GM12878 (cell line): Measurements from ENCODE around the gene MAGIX. TPM values are rescaled to one million over a fixed set of nuclear protein-coding genes. Genes with fewer than 3 reads are reported as not detected.

ENCODE experiments used
- BHLHE40 ChIP-seq, 2 experiments: fragments of 450-650 bp in 1 of 2; IDR thresholded peaks; 2 replicates each; pipeline ENCODE4 v1.6.1; 2011 to 2017; ENCODE audit warnings: low read depth in 2 of 2, borderline replicate concordance in 1 of 2, improper control_type of control experiment in 1 of 2, low read length in 1 of 2, mild to moderate bottlenecking in 1 of 2
- CBFB ChIP-seq: IDR thresholded peaks from 2 replicates; pipeline ENCODE4 v1.6.1; 2016; ENCODE audit warnings: antibody characterized with exemption, low read depth
- CBX3 ChIP-seq: fragments of 200-600 bp; sonication (generic); IDR thresholded peaks from 2 replicates; pipeline ENCODE4 v1.6.1; 2016; ENCODE audit warnings: low read depth, borderline replicate concordance
- CREM ChIP-seq: IDR thresholded peaks from 2 replicates; pipeline ENCODE4 v1.6.1; 2014; ENCODE audit warnings: antibody characterized with exemption, low read depth
- IKZF1 ChIP-seq: fragments of 450-650 bp; conservative IDR thresholded peaks from 2 replicates; pipeline ENCODE4 v1.6.1; 2017; ENCODE audit warnings: antibody characterized with exemption, mild to moderate bottlenecking
- IRF4 ChIP-seq: IDR thresholded peaks from 2 replicates; pipeline ENCODE4 v1.6.1; 2011; ENCODE audit warnings: low read depth, low read length
- KAT2A ChIP-seq: conservative IDR thresholded peaks from 2 replicates; pipeline ENCODE4 v1.6.1; 2011; ENCODE audit warnings: low read depth, low read length; ENCODE audit not compliant: control insufficient read depth
- LARP7 ChIP-seq: fragments of 450-650 bp; IDR thresholded peaks from 2 replicates; pipeline ENCODE4 v1.6.1; 2017; ENCODE audit warnings: mild to moderate bottlenecking
- NR2C1 ChIP-seq: fragments of 450-650 bp; IDR thresholded peaks from 2 replicates; pipeline ENCODE4 v1.6.1; 2017; ENCODE audit warnings: antibody characterized with exemption, mild to moderate bottlenecking, moderate library complexity
- NR2C2 ChIP-seq: IDR thresholded peaks from 2 replicates; pipeline ENCODE4 v1.6.1; 2011; ENCODE audit warnings: borderline replicate concordance, low read depth; ENCODE audit not compliant: control insufficient read depth, insufficient read length
- POU2F2 ChIP-seq: IDR thresholded peaks from 3 replicates; pipeline ENCODE4 v1.6.1; 2011; ENCODE audit warnings: low read depth, mild to moderate bottlenecking, low read length, borderline replicate concordance
- RBBP5 ChIP-seq: fragments of 200-600 bp; sonication (generic); conservative IDR thresholded peaks from 2 replicates; pipeline ENCODE4 v1.6.1; 2016
- RELA ChIP-seq: fragments of 450-650 bp; IDR thresholded peaks from 2 replicates; pipeline ENCODE4 v1.8.0; 2014; ENCODE audit warnings: borderline replicate concordance; ENCODE audit not compliant: partially characterized antibody
- SMC3 ChIP-seq: IDR thresholded peaks from 2 replicates; pipeline ENCODE4 v1.6.1; 2011; ENCODE audit warnings: low read length, improper control_type of control experiment, borderline replicate concordance
- SP1 ChIP-seq: IDR thresholded peaks from one replicate; pipeline ENCODE4 v1.6.1; 2011; ENCODE audit warnings: low read depth, low read length
- SUZ12 ChIP-seq: fragments of 200-600 bp; sonication (generic); IDR thresholded peaks from one replicate; pipeline ENCODE4 v1.6.1; 2018; ENCODE audit warnings: antibody characterized with exemption, mild to moderate bottlenecking; ENCODE audit not compliant: unreplicated experiment
- TCF3 ChIP-seq: IDR thresholded peaks from 2 replicates; pipeline ENCODE4 v1.6.1; 2012; ENCODE audit warnings: low read depth, mild to moderate bottlenecking, low read length, borderline replicate concordance; ENCODE audit not compliant: insufficient read depth
- ZNF384 ChIP-seq: IDR thresholded peaks from 2 replicates; pipeline ENCODE4 v1.6.1; 2012; ENCODE audit warnings: low read depth, mild to moderate bottlenecking, low read length, improper control_type of control experiment, borderline replicate concordance
- ZNF622 ChIP-seq: fragments of 450-650 bp; IDR thresholded peaks from 2 replicates; pipeline ENCODE4 v1.6.1; 2017; ENCODE audit warnings: mild to moderate bottlenecking, inconsistent platforms
- polyA plus RNA-seq, 11 experiments: library from polyadenylated mRNA; depleted of rRNA in 4 of 11; unstranded in 6 of 11; stranded (reverse) in 5 of 11; fragments of >200 nt; fragmentation: Nextera tagmentation in 4 of 11; fragmentation: Illumina TruSeq in 1 of 11; extraction: Ambion mirVana in 4 of 11; extraction: Trizol in 1 of 11; gene quantifications; 1 replicate in 1 of 11; 2 replicates in 10 of 11; pipeline versions ENCODE4 v1.2.1 to v1.2.3, GENCODE V29; 2011 to 2016; ENCODE audit warnings: inconsistent platforms in 2 of 11, missing spikeins in 2 of 11, low read depth in 1 of 11
- total RNA-seq, 4 experiments: library from RNA; depleted of rRNA in 3 of 4; stranded (reverse); fragments of >200 nt in 3 of 4; fragmentation: Illumina TruSeq in 1 of 4; extraction: Trizol in 1 of 4; gene quantifications; 2 replicates each; pipeline versions ENCODE4 v1.2.1 to v1.2.3, GENCODE V29; 2013 to 2021
- TF ChIP-seq, protein P1 (sequence below): fragments of 450-650 bp; formaldehyde crosslinking; IDR thresholded peaks from 2 replicates; pipeline ENCODE4 v1.5.0; 2022; ENCODE audit warnings: mild to moderate bottlenecking, missing genetic modification characterization
- TF ChIP-seq, protein P2 (sequence below): fragments of 450-650 bp; IDR thresholded peaks from 2 replicates; pipeline ENCODE4 v1.6.1; 2017; ENCODE audit warnings: low read depth, mild to moderate bottlenecking, moderate library complexity
- TF ChIP-seq, protein P3 (sequence below): fragments of 450-650 bp; IDR thresholded peaks from 2 replicates; pipeline ENCODE4 v1.6.1; 2017; ENCODE audit warnings: mild to moderate bottlenecking, low read depth, inconsistent platforms; ENCODE audit not compliant: poor library complexity, severe bottlenecking

The MAGIX gene
- total and polyA plus RNA-seq, 10 of the 15 experiments (the other 5 are each of a cell fraction or from before 2014, with no cell fraction given), result 0.03 to 2.5 (median 0.82) TPM

GRCh38 chrX:49163555-49164419 is 1.2 kb downstream of the MAGIX start (continued):
- no peak for TF ChIP-seq NR2C2
- TF ChIP-seq IKZF1, result peak; percentile 68
- TF ChIP-seq, protein P1, sequence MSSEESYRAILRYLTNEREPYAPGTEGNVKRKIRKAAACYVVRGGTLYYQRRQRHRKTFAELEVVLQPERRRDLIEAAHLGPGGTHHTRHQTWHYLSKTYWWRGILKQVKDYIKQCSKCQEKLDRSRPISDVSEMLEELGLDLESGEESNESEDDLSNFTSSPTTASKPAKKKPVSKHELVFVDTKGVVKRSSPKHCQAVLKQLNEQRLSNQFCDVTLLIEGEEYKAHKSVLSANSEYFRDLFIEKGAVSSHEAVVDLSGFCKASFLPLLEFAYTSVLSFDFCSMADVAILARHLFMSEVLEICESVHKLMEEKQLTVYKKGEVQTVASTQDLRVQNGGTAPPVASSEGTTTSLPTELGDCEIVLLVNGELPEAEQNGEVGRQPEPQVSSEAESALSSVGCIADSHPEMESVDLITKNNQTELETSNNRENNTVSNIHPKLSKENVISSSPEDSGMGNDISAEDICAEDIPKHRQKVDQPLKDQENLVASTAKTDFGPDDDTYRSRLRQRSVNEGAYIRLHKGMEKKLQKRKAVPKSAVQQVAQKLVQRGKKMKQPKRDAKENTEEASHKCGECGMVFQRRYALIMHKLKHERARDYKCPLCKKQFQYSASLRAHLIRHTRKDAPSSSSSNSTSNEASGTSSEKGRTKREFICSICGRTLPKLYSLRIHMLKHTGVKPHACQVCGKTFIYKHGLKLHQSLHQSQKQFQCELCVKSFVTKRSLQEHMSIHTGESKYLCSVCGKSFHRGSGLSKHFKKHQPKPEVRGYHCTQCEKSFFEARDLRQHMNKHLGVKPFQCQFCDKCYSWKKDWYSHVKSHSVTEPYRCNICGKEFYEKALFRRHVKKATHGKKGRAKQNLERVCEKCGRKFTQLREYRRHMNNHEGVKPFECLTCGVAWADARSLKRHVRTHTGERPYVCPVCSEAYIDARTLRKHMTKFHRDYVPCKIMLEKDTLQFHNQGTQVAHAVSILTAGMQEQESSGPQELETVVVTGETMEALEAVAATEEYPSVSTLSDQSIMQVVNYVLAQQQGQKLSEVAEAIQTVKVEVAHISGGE (CRISPR knock-in tag), result no peak
- 0 out of 2 replicates have a peak, but pooled peaks have one; percentile 18 for TF ChIP-seq TCF3
- TF ChIP-seq, protein P2, sequence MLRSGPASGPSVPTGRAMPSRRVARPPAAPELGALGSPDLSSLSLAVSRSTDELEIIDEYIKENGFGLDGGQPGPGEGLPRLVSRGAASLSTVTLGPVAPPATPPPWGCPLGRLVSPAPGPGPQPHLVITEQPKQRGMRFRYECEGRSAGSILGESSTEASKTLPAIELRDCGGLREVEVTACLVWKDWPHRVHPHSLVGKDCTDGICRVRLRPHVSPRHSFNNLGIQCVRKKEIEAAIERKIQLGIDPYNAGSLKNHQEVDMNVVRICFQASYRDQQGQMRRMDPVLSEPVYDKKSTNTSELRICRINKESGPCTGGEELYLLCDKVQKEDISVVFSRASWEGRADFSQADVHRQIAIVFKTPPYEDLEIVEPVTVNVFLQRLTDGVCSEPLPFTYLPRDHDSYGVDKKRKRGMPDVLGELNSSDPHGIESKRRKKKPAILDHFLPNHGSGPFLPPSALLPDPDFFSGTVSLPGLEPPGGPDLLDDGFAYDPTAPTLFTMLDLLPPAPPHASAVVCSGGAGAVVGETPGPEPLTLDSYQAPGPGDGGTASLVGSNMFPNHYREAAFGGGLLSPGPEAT, result 0 out of 2 replicates have a peak, but pooled peaks have one; percentile 33
- TF ChIP-seq RBBP5, result no peak
- TF ChIP-seq RELA, result peak; percentile 32
- TF ChIP-seq CBFB, result no peak
- TF ChIP-seq SP1, result peak; percentile 21
- TF ChIP-seq NR2C1, result peak; percentile 20; the same call in 1 of the 2 replicates
- TF ChIP-seq CREM, result peak; percentile 52; the same call in 1 of the 2 replicates
- TF ChIP-seq CBX3, result no peak
- TF ChIP-seq KAT2A, result no peak
- TF ChIP-seq SUZ12, result no peak
- no peak for TF ChIP-seq IRF4
- no peak for TF ChIP-seq ZNF622
- TF ChIP-seq SMC3, result peak; percentile 36; the same call in 1 of the 2 replicates
- TF ChIP-seq POU2F2, result 0 out of 3 replicates have a peak, but pooled peaks have one; percentile 7
- TF ChIP-seq, protein P3, sequence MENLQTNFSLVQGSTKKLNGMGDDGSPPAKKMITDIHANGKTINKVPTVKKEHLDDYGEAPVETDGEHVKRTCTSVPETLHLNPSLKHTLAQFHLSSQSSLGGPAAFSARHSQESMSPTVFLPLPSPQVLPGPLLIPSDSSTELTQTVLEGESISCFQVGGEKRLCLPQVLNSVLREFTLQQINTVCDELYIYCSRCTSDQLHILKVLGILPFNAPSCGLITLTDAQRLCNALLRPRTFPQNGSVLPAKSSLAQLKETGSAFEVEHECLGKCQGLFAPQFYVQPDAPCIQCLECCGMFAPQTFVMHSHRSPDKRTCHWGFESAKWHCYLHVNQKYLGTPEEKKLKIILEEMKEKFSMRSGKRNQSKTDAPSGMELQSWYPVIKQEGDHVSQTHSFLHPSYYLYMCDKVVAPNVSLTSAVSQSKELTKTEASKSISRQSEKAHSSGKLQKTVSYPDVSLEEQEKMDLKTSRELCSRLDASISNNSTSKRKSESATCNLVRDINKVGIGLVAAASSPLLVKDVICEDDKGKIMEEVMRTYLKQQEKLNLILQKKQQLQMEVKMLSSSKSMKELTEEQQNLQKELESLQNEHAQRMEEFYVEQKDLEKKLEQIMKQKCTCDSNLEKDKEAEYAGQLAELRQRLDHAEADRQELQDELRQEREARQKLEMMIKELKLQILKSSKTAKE, result peak; percentile 28
- TF ChIP-seq ZNF384, result no peak
- peak; percentile 12 to 75; a peak in 2 of 4 replicates for TF ChIP-seq BHLHE40 (IDR thresholded peaks at IDR 0.05; ENCODE audit: borderline replicate concordance in 1 of 2, low read depth in 2 of 2, low read length in 1 of 2)
- peak; percentile 59; the same call in 1 of the 2 replicates for TF ChIP-seq LARP7
